ENCODE measurements around the gene NTF4. TPM values are rescaled to one million over a fixed set of nuclear protein-coding genes. Genes with fewer than 3 reads are reported as not detected.
"Not testable (repeated sequence)": the region's sequence is repeated elsewhere in the genome, so short reads cannot be mapped to it uniquely, and the experiment has no call there.

Gene NTF4
- polyA plus RNA-seq, 10 donors, result 2.4 to 5.8 (median 3.8) TPM

GRCh38 chr19:49057636-49058234, 6.9 kb downstream of the NTF4 start, which contains the start of gene CGB7:
TSS of gene CGB7 (minus strand) at chr19:49057749. CDS start at chr19:49055375, 2,374 bp downstream.
- DNase-seq, result peak in 2 of 3 donors; percentile 24 to 62

GRCh38 chr19:49056902-49057596, 7.6 kb downstream of the NTF4 start:
- DNase-seq, result not testable (repeated sequence)

GRCh38 chr19:49056101-49056901, 8.3 kb downstream of the NTF4 start:
- peak in 2 of 3 donors; percentile 46 to 71 for DNase-seq

- DNase-seq, result not testable (repeated sequence)
Observed at GRCh38 chr19:49050376-49051033, 14.1 kb downstream of the NTF4 start.

GRCh38 chr19:49049834-49050233, 14.8 kb downstream of the NTF4 start:
- DNase-seq, result not testable (repeated sequence)

GRCh38 chr19:49049011-49049410, 15.6 kb downstream of the NTF4 start, which contains the start of gene CGB8:
TSS of gene CGB8 (minus strand) at chr19:49049111. CDS start at chr19:49048739, 372 bp downstream.
- not testable (repeated sequence) for DNase-seq

GRCh38 chr19:49043548-49043947, 21.1 kb downstream of the NTF4 start, which contains the start of gene CGB5:
TSS of gene CGB5 (plus strand) at chr19:49043848. CDS start at chr19:49044210, 362 bp downstream.
- not testable (repeated sequence) for DNase-seq

GRCh38 chr19:49042666-49043065, 22.0 kb downstream of the NTF4 start:
- not testable (repeated sequence) for DNase-seq

- DNase-seq, result no peak
Observed at GRCh38 chr19:49042177-49042576, 22.4 kb downstream of the NTF4 start.

- not testable (repeated sequence) for DNase-seq
Observed at GRCh38 chr19:49039736-49040135, 24.9 kb downstream of the NTF4 start.

- DNase-seq, result not testable (repeated sequence)
Observed at GRCh38 chr19:49038557-49039276, 25.9 kb downstream of the NTF4 start.

- not testable (repeated sequence) for DNase-seq
Observed at GRCh38 chr19:49038111-49038510, 26.5 kb downstream of the NTF4 start.

GRCh38 chr19:49036815-49037214, 27.8 kb downstream of the NTF4 start, which contains the start of gene CGB1:
TSS of gene CGB1 (minus strand) at chr19:49036895. CDS start at chr19:49036711, 184 bp downstream.
- not testable (repeated sequence) for DNase-seq

- not testable (repeated sequence) for DNase-seq
Observed at GRCh38 chr19:49031642-49032301, 32.8 kb downstream of the NTF4 start, which contains the start of gene CGB2. TSS of gene CGB2 (plus strand) at chr19:49031890. CDS start at chr19:49032096, 206 bp downstream.

- DNase-seq, result not testable (repeated sequence)
Observed at GRCh38 chr19:49030323-49030722, 34.3 kb downstream of the NTF4 start.

GRCh38 chr19:49029749-49030148, 34.9 kb downstream of the NTF4 start:
- DNase-seq, result not testable (repeated sequence)

GRCh38 chr19:49028686-49029085, 35.9 kb downstream of the NTF4 start:
- DNase-seq, result not testable (repeated sequence)

GRCh38 chr19:49025599-49025998, 39.0 kb downstream of the NTF4 start:
- DNase-seq, result not testable (repeated sequence)

- not testable (repeated sequence) for DNase-seq
Observed at GRCh38 chr19:49025088-49025487, 39.5 kb downstream of the NTF4 start.

- DNase-seq, result not testable (repeated sequence)
Observed at GRCh38 chr19:49024233-49024632, 40.4 kb downstream of the NTF4 start, which contains the start of gene CGB3. TSS of gene CGB3 (minus strand) at chr19:49024333. CDS start at chr19:49023971, 362 bp downstream.
